GM12875 (cell line): ENCODE measurements around the gene PNPLA7.

Source experiments
- H3K4me3 ChIP-seq: one replicate; pipeline ENCODE4 v1.5.1; 2011; ENCODE audit warnings: low read depth, low read length, control low read depth
- CTCF ChIP-seq: IDR thresholded peaks from 2 replicates; pipeline ENCODE4 v1.5.1; 2011; ENCODE audit warnings: low read depth, mild to moderate bottlenecking, control low read depth, inconsistent platforms, low read length, moderate library complexity, borderline replicate concordance; ENCODE audit not compliant: insufficient read depth

Gene PNPLA7

GRCh38 chr9:137421838-137422603 is 128.2 kb downstream of the PNPLA7 start:
- TF ChIP-seq CTCF: no peak
- H3K4me3 ChIP-seq: peak overlapping the region; percentile 82

- no peak overlapping the region for H3K4me3 ChIP-seq
- TF ChIP-seq CTCF: no peak
These were observed 132.8 kb downstream of the PNPLA7 start for GRCh38 chr9:137417161-137418021.

- no peak overlapping the region for H3K4me3 ChIP-seq
- TF ChIP-seq CTCF: no peak
These were observed 133.5 kb downstream of the PNPLA7 start for GRCh38 chr9:137416563-137417151.

- no peak for TF ChIP-seq CTCF
These were observed 134.1 kb downstream of the PNPLA7 start for GRCh38 chr9:137416006-137416562.

GRCh38 chr9:137415451-137415850 is 134.8 kb downstream of the PNPLA7 start:
- no peak for TF ChIP-seq CTCF
- H3K4me3 ChIP-seq: no peak overlapping the region

More at GRCh38 chr9:137416006-137416562, 134.1 kb downstream of the PNPLA7 start:
- H3K4me3 ChIP-seq: no peak overlapping the region

- no peak overlapping the region for H3K4me3 ChIP-seq
- no peak for TF ChIP-seq CTCF
These were observed 137.8 kb downstream of the PNPLA7 start for GRCh38 chr9:137412431-137412830.
